A549 (cell line): Measurements from ENCODE around the gene FSD2. TPM values are rescaled to one million over a fixed set of nuclear protein-coding genes. Genes with fewer than 3 reads are reported as not detected.

Experiments used
- ATAC-seq, 2 experiments: fragments of 200-7000 bp in 1 of 2; fragments of >200 bp in 1 of 2; cut with Nextera tagmentation in 1 of 2; cut with Tn5 transposase in 1 of 2; 3 replicates each; pipeline versions ENCODE4 v1.8.0 to v1.9.1; 2018 to 2020; ENCODE audit warnings: mild to moderate bottlenecking in 1 of 2, moderate library complexity in 1 of 2
- CTCF ChIA-PET: fragments of 300-600 bp; sonication (Branson Sonifier 250); formaldehyde crosslinking; extraction: SDS; loops from one replicate; lab custom pipeline; 2021; ENCODE audit warnings: antibody characterized with exemption, inconsistent platforms; lab: Yijun Ruan, JAX
- POLR2A ChIA-PET: fragments of 350-600 bp; formaldehyde crosslinking; extraction: SDS; loops from one replicate; lab custom pipeline; 2021; ENCODE audit warnings: antibody characterized with exemption, inconsistent platforms; lab: Yijun Ruan, JAX
- DNase-seq, 2 experiments: peaks; one replicate each; pipeline versions ENCODE4 v3.0.0 to v3.0.0-alpha.2; 2011 to 2016; ENCODE audit warnings: low read depth in 1 of 2, low spot score in 1 of 2
- FAIRE-seq: peaks from 2 replicates; lab custom pipeline; 2011; peaks lifted over from hg19 to GRCh38; lab: Jason Lieb, UNC
- H3K27ac ChIP-seq, 2 experiments: fragments of >200 bp; sonication (Bioruptor Twin); formaldehyde crosslinking; 3 replicates each; pipeline ENCODE4 v1.5.1; 2016 to 2017
- H3K4me1 ChIP-seq: fragments of >200 bp; sonication (Bioruptor Twin); formaldehyde crosslinking; 3 replicates; pipeline ENCODE4 v1.6.1; 2016
- H3K4me2 ChIP-seq: fragments of >200 bp; sonication (Bioruptor Twin); formaldehyde crosslinking; 3 replicates; pipeline ENCODE4 v1.6.1; 2016
- H3K4me3 ChIP-seq: fragments of >200 bp; sonication (Bioruptor Twin); formaldehyde crosslinking; 3 replicates; pipeline ENCODE4 v1.5.1; 2016
- H3K9me3 ChIP-seq: fragments of >200 bp; sonication (Bioruptor Twin); formaldehyde crosslinking; 3 replicates; pipeline ENCODE4 v1.6.1; 2016
- BCL3 ChIP-seq: fragments of >200 bp; sonication (Bioruptor Twin); formaldehyde crosslinking; IDR thresholded peaks from 3 replicates; pipeline ENCODE4 v1.6.1; 2016
- BHLHE40 ChIP-seq: IDR thresholded peaks from 2 replicates; pipeline ENCODE4 v1.6.1; 2012; ENCODE audit warnings: low read depth, low read length, inconsistent platforms
- CHD4 ChIP-seq: fragments of 200-600 bp; sonication (generic); IDR thresholded peaks from 2 replicates; pipeline ENCODE4 v1.6.1; 2016; ENCODE audit warnings: antibody characterized with exemption, mild to moderate bottlenecking, borderline replicate concordance
- CTCF ChIP-seq: fragments of >200 bp; sonication (Bioruptor Twin); formaldehyde crosslinking; IDR thresholded peaks from 3 replicates; pipeline ENCODE4 v1.5.1; 2016
- EHF ChIP-seq: fragments of 250-450 bp; sonication (Bioruptor Pico); IDR thresholded peaks from 2 replicates; pipeline ENCODE4 v1.5.0; 2020; ENCODE audit warnings: mild to moderate bottlenecking
- ELK1 ChIP-seq: fragments of 150-350 bp; IDR thresholded peaks from 2 replicates; pipeline ENCODE4 v1.6.1; 2014; ENCODE audit warnings: low read depth, mild to moderate bottlenecking, low read length
- EP300 ChIP-seq, 2 experiments: fragments of >200 bp; sonication (Bioruptor Twin); formaldehyde crosslinking; IDR thresholded peaks; 2 replicates in 1 of 2; 3 replicates in 1 of 2; pipeline ENCODE4 v1.6.1; 2016 to 2017
- ESRRA ChIP-seq: fragments of 150-350 bp; IDR thresholded peaks from 2 replicates; pipeline ENCODE4 v1.6.1; 2014; ENCODE audit warnings: mild to moderate bottlenecking, low read length, borderline replicate concordance
- FOSB ChIP-seq: fragments of 250-450 bp; sonication (Bioruptor Pico); IDR thresholded peaks from 2 replicates; pipeline ENCODE4 v1.5.0; 2020; ENCODE audit warnings: mild to moderate bottlenecking, moderate library complexity
- FOSL2 ChIP-seq, 2 experiments: fragments of 450-650 bp in 1 of 2; fragments of >200 bp in 1 of 2; sonication (Bioruptor Twin) in 1 of 2; formaldehyde crosslinking; IDR thresholded peaks; 2 replicates each; pipeline versions ENCODE4 v1.5.0 to v1.6.1; 2016 to 2020; ENCODE audit warnings: mild to moderate bottlenecking in 1 of 2, moderate library complexity in 1 of 2
- JUNB ChIP-seq: fragments of >200 bp; sonication (Bioruptor Twin); formaldehyde crosslinking; IDR thresholded peaks from 2 replicates; pipeline ENCODE4 v1.6.1; 2016
- KDM5A ChIP-seq: fragments of 200-600 bp; sonication (generic); IDR thresholded peaks from 2 replicates; pipeline ENCODE4 v1.6.1; 2016; ENCODE audit warnings: antibody characterized with exemption, mild to moderate bottlenecking
- MAX ChIP-seq: IDR thresholded peaks from 2 replicates; pipeline ENCODE4 v1.6.1; 2012
- PHF8 ChIP-seq: fragments of 200-600 bp; sonication (generic); IDR thresholded peaks from 2 replicates; pipeline ENCODE4 v1.6.1; 2016; ENCODE audit warnings: low read depth, mild to moderate bottlenecking, antibody characterized with exemption, moderate library complexity, borderline replicate concordance
- RARB ChIP-seq: fragments of 250-450 bp; sonication (Bioruptor Pico); IDR thresholded peaks from 2 replicates; pipeline ENCODE4 v1.8.0; 2021; ENCODE audit warnings: mild to moderate bottlenecking, moderate library complexity
- REST ChIP-seq: fragments of 200-600 bp; sonication (generic); IDR thresholded peaks from 2 replicates; pipeline ENCODE4 v1.6.1; 2016; ENCODE audit warnings: antibody characterized with exemption, mild to moderate bottlenecking, moderate library complexity
- SMC3 ChIP-seq: fragments of >200 bp; sonication (Bioruptor Twin); formaldehyde crosslinking; IDR thresholded peaks from 3 replicates; pipeline ENCODE4 v1.6.1; 2018; ENCODE audit warnings: inconsistent platforms
- TFCP2L1 ChIP-seq: fragments of 250-450 bp; sonication (Bioruptor Pico); IDR thresholded peaks from 2 replicates; pipeline ENCODE4 v1.5.0; 2021; ENCODE audit warnings: mild to moderate bottlenecking
- ZFP36 ChIP-seq: fragments of 450-650 bp; IDR thresholded peaks from 2 replicates; pipeline ENCODE4 v1.6.1; 2014; ENCODE audit warnings: borderline replicate concordance; ENCODE audit not compliant: partially characterized antibody
- ZNF302 ChIP-seq: fragments of 250-450 bp; sonication (Bioruptor Pico); IDR thresholded peaks from 2 replicates; pipeline ENCODE4 v1.9.0; 2021; ENCODE audit warnings: inconsistent platforms, mild to moderate bottlenecking, moderate library complexity
- WGBS: methylation state at CpG from one replicate; pipeline ENCODE4 v1.1.6; 2017; ENCODE audit errors: missing lambda C conversion rate; 5-methylcytosine and 5-hydroxymethylcytosine counted together
- polyA plus RNA-seq, 4 experiments: library from polyadenylated mRNA; depleted of rRNA in 3 of 4; stranded (reverse); fragments of >200 nt; fragmentation: RNase III in 1 of 4; extraction: RNeasy Plus Mini Kit Qiagen cat#74134 plus additional on column Dnase treatment in 1 of 4; gene quantifications; 2 replicates in 3 of 4; 3 replicates in 1 of 4; pipeline ENCODE4 v1.2.3, GENCODE V29; 2011 to 2017

FSD2 gene
- polyA plus RNA-seq, 2 of the 4 experiments (the other 2 are of a cell fraction), result not detected

GRCh38 chr15:82851306-82851850 lies 45.5 kb upstream of the FSD2 start:
- CTCF ChIA-PET, result interaction anchor here (1.4 to 4.8 kb wide), 7 partner anchors 9 to 707 kb away, joined by 3 to 47 read pairs (median 9); partner anchors contain the start of gene C15orf40
- no peak for ATAC-seq
- 92% methylated on average over 14 of the region's 14 CpGs for WGBS
- POLR2A ChIA-PET, result interaction anchor here (0.9 kb wide), 1 partner anchor 101 kb away, joined by 3 read pairs; no protein-coding TSS in a partner anchor
- Histone ChIP-seq H3K9me3 (no peaks in the 10 kb centered on the region), H3K4me1 (no peaks in the 10 kb centered on the region), H3K4me3 (no peak overlapping the region), H3K4me2 (no peak overlapping the region), H3K27ac (no peak overlapping the region)
- DNase-seq, result no peak
- TF ChIP-seq MAX, result no peak
- no peak for TF ChIP-seq RARB (CRISPR knock-in tag)
- TF ChIP-seq ZNF302 (CRISPR knock-in tag), result no peak
- TF ChIP-seq CHD4, result no peak
- no peak for TF ChIP-seq SMC3
- TF ChIP-seq PHF8, result no peak
- TF ChIP-seq BHLHE40, result no peak
- no peak for TF ChIP-seq KDM5A
- TF ChIP-seq CTCF, result no peak
- no peak for TF ChIP-seq EHF (CRISPR knock-in tag)
- no peak for TF ChIP-seq EP300 (IDR thresholded peaks at IDR 0.05)
- no peak for TF ChIP-seq TFCP2L1 (CRISPR knock-in tag)
- no peak for TF ChIP-seq REST
- no peak for TF ChIP-seq ZFP36
- no peak for TF ChIP-seq ELK1
- no peak for TF ChIP-seq BCL3
- TF ChIP-seq ESRRA, result no peak
- TF ChIP-seq FOSL2 (IDR thresholded peaks at IDR 0.05), result no peak
- no peak for TF ChIP-seq FOSL2 (CRISPR knock-in tag; IDR thresholded peaks at IDR 0.05)
- no peak for TF ChIP-seq FOSB
- no peak for TF ChIP-seq JUNB
- TF ChIP-seq, all 56 proteins: peak for 0
- FAIRE-seq, result no peak
